ENCODE measurements around the gene CDKAL1.

Gene CDKAL1

DNA sequence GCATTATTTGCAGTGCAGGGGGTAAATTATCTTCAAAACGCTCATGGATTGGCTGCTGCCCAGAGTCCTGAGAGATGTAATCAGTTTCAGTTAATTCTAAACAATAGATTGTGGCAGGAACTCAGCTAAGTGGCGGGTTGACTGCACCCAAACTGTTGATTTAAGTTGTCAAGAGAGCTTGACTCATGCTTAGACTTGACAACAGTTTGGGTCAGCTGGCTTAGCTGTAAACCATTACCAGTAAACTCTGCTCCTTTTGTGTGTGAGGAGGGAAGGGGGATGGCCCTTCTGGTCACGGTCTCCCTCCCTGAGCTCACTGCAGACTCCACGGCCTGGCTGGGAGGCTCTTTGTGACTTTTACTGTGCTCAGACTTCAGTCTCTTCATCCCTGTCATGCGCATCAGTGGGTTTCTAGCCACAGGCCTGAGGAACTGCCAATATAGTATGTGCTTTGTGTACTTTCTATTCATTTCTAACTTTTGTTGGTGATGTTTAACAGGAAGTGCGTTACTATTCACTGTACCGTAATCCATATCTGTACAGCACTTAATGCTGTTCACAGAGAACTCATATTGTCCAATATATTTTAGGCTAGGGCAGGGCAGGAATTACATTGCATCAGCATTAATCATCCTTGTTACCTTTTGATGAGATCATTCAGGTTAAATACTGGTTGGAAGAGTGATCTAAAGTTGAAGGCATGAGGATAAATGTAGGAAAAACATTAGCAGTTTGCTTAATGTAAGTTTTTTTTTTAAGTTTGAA is 488.3 kb downstream of the CDKAL1 start:
- TF ChIP-seq CTCF (IDR thresholded peaks at IDR 0.05) = no peak
- no peak overlapping the region for H3K27ac ChIP-seq

DNA sequence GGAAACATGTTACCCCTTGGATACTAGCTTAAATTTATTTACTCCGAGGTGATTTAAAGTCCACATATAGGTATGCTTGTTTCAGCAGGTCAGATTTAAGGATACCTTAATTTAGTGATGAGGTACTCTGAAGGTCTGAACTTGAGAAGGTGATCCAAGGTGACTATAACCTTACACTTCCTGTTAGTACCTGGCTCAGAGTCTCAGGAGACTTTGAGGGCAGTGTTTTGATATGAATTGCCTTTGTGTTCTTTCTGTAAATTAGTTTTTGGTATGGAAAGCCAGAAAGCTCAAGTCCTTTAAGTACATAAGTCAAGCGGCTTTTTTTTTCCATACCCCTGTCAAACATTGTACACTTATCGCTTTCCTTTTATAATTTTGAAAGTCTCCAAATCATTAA is 489.0 kb downstream of the CDKAL1 start:
- Histone ChIP-seq H3K4me3 (no peak overlapping the region), H3K27ac (no peak overlapping the region)
- no peak for TF ChIP-seq CTCF (IDR thresholded peaks at IDR 0.05)
- no peak for DNase-seq (ENCODE audit: low spot score)

More for the DNA sequence above, 488.3 kb downstream of the CDKAL1 start:
- H3K4me3 ChIP-seq = no peak overlapping the region
- no peak for DNase-seq (ENCODE audit: low spot score)

- DNase-seq (ENCODE audit: low spot score) = no peak
- no peak for TF ChIP-seq CTCF (IDR thresholded peaks at IDR 0.05)
- Histone ChIP-seq H3K27ac (no peak overlapping the region), H3K4me3 (no peak overlapping the region)
Measured at GRCh38 chr6:21024616-21025015, 490.4 kb downstream of the CDKAL1 start.

DNA sequence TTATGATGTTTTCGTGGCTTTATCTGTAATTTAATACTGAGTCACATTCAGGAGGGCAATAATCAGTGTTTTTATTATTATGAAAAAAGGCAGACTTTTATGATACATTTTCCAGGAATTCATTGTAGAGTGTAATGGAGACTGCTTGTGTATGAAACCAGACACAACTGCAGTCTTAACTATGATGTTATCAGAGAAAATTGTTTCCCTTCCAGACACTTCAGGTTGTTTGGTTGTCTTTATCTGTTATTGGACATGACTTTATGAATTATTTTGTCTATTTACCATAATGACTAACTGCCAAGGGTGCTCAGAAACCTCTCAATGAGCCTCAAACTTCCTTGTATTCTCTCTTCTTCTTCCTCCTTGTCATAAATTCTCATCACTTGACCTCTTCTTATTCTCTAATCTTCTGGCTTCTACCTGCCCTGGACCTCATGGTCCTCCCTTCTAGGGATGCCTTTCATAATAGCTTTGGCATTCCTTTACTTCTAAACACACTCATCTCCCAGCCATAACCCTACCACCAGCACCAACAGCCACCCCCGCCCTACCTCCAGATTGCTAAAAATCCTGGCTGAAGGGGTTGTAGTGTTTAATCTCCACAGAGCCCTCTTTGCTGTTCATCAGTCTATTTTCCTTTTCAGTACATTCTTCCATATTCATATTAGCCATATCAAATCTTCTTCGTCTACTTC is 492.5 kb downstream of the CDKAL1 start:
- Histone ChIP-seq H3K27ac (no peak overlapping the region), H3K4me3 (no peak overlapping the region)
- no peak for DNase-seq (ENCODE audit: low spot score)
- no peak for TF ChIP-seq CTCF (IDR thresholded peaks at IDR 0.05)

DNA sequence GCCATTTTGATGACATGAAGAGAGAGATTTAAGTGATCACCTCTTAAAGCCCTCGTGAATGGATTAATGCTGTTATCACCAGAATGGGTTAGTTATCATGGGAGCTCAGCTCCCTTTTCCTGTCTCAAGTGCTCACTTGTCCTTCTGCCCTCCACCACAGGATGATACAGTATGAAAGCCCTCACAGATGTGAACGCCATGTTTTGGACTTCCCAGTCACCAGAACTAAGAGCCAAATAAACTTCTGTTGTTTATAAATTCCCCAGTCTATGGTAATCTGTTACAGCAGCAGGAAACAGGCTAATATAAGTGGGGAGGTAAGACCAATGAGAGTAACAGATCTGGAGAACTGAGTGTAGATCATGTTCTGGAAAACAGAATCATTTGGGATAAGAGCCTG is 493.2 kb downstream of the CDKAL1 start:
- no peak for DNase-seq (ENCODE audit: low spot score)
- TF ChIP-seq CTCF (IDR thresholded peaks at IDR 0.05) = no peak
- H3K27ac ChIP-seq = no peak overlapping the region
- H3K4me3 ChIP-seq = no peak overlapping the region

DNA sequence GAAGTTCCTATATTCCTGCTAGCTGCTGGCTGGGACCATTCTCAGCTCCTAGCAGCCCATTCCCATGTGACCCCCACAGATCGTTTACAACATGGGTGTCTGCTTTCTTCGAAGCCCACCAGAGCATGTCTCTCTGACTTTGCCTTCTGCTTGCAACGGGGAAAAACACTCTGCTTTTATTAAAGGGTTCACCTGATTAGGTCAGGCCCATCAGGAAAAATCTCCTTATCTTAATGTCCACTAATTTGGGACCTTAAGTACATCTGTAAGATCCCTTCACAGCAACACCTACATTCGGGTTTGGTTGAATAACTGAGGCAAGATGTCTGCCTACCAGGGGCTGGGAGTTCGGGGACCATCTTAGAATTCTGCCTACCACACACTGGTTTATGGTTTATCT is 496.9 kb downstream of the CDKAL1 start:
- no peak overlapping the region for H3K27ac ChIP-seq
- DNase-seq (ENCODE audit: low spot score) = no peak
- no peak overlapping the region for H3K4me3 ChIP-seq
- TF ChIP-seq CTCF (IDR thresholded peaks at IDR 0.05) = no peak

- Histone ChIP-seq H3K27ac (peak overlapping the region in 1 of 2 donors; percentile 62), H3K4me3 (no peak overlapping the region)
- DNase-seq (ENCODE audit: low spot score) = no peak
- no peak for TF ChIP-seq CTCF (IDR thresholded peaks at IDR 0.05)
Measured at GRCh38 chr6:21033084-21033483, 498.8 kb downstream of the CDKAL1 start.

All from coronary artery (tissue), 2 donors.